Neutrophil (primary cell): ENCODE data around the gene DSCAM.

Experiments
- H3K27ac ChIP-seq: fragments of 200-600 bp; sonication (generic); 2 replicates; pipeline ENCODE4 v1.5.1; 2016; ENCODE audit warnings: mild to moderate bottlenecking, moderate library complexity
- H3K27me3 ChIP-seq: fragments of 200-600 bp; sonication (generic); 2 replicates; pipeline ENCODE4 v1.6.0; 2016; ENCODE audit warnings: mild to moderate bottlenecking
- H3K36me3 ChIP-seq: fragments of 200-600 bp; sonication (generic); 2 replicates; pipeline ENCODE4 v1.5.1; 2017
- H3K4me1 ChIP-seq, 2 experiments: fragments of 200-600 bp in 1 of 2; sonication (generic) in 1 of 2; 1 replicate in 1 of 2; 2 replicates in 1 of 2; pipeline versions ENCODE4 v1.5.1 to v1.6.1; 2013 to 2016; ENCODE audit warnings: low read depth in 1 of 2, low read length in 1 of 2, mild to moderate bottlenecking in 1 of 2, moderate library complexity in 1 of 2; ENCODE audit not compliant: control insufficient read depth in 1 of 2, insufficient read depth in 1 of 2
- H3K4me3 ChIP-seq, 2 experiments: fragments of 200-600 bp in 1 of 2; sonication (generic) in 1 of 2; 1 replicate in 1 of 2; 2 replicates in 1 of 2; pipeline ENCODE4 v1.5.1; 2013 to 2016; ENCODE audit warnings: low read depth in 1 of 2, low read length in 1 of 2, mild to moderate bottlenecking in 1 of 2, moderate library complexity in 1 of 2
- H3K9me3 ChIP-seq: fragments of 200-600 bp; sonication (generic); 2 replicates; pipeline ENCODE4 v1.5.1; 2016
- TF ChIP-seq, protein P1 (sequence below): fragments of 200-600 bp; sonication (generic); IDR thresholded peaks from 2 replicates; pipeline ENCODE4 v1.5.1; 2016; ENCODE audit warnings: antibody characterized with exemption

Gene DSCAM

DNA sequence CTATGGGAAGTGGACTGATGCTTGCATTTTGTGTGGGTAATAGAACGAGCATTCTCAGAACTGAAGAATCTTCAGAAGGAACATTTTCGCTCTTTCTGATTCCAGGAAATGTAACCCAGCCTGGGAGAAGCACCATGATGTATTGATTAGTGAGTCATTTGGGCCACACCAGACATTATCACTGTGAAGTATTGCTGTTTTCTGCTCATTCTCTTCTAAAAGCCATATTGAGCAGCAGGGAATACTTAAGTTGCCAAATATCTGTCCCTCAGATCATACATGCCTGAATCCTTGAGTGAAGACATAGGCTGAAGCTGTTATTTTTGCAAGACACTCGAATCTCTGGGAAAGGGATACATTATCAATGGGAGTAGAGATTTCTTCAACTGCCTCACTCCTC, 766.6 kb downstream of the DSCAM start:
- H3K4me3 ChIP-seq = no peak overlapping the region
- no peaks in the 10 kb centered on the region for H3K4me1 ChIP-seq
- H3K27ac ChIP-seq = no peak overlapping the region
- H3K36me3 ChIP-seq = no peaks in the 10 kb centered on the region
- H3K9me3 ChIP-seq = no peaks in the 10 kb centered on the region
- no peaks in the 10 kb centered on the region for H3K27me3 ChIP-seq
- TF ChIP-seq, protein P1, sequence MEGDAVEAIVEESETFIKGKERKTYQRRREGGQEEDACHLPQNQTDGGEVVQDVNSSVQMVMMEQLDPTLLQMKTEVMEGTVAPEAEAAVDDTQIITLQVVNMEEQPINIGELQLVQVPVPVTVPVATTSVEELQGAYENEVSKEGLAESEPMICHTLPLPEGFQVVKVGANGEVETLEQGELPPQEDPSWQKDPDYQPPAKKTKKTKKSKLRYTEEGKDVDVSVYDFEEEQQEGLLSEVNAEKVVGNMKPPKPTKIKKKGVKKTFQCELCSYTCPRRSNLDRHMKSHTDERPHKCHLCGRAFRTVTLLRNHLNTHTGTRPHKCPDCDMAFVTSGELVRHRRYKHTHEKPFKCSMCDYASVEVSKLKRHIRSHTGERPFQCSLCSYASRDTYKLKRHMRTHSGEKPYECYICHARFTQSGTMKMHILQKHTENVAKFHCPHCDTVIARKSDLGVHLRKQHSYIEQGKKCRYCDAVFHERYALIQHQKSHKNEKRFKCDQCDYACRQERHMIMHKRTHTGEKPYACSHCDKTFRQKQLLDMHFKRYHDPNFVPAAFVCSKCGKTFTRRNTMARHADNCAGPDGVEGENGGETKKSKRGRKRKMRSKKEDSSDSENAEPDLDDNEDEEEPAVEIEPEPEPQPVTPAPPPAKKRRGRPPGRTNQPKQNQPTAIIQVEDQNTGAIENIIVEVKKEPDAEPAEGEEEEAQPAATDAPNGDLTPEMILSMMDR = no peak

DNA sequence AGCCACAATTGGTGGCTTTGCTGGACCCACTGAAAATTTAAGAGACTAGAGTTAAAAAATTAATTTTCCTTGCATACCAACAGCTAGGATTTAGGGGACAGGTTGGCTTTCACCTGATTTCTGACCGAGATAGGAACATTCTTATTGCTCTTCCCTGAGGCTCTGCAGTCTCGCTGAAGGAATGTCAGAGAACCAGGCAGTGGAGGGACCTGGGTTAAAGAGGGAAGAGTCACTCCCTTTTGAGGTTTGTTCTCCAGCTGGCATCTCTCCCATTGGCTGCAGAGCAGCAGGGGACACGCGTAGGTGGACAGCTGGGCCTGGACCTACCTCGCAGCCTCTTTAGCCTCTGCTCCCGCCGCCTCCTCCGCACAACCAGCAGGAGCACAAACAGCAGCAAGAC, 772.2 kb downstream of the DSCAM start:
- H3K9me3 ChIP-seq = no peaks in the 10 kb centered on the region
- H3K4me1 ChIP-seq = no peaks in the 10 kb centered on the region
- H3K36me3 ChIP-seq = no peaks in the 10 kb centered on the region
- TF ChIP-seq, protein P1 = no peak
- H3K27me3 ChIP-seq = no peaks in the 10 kb centered on the region
- H3K4me3 ChIP-seq = no peak overlapping the region
- H3K27ac ChIP-seq = no peak overlapping the region

DNA sequence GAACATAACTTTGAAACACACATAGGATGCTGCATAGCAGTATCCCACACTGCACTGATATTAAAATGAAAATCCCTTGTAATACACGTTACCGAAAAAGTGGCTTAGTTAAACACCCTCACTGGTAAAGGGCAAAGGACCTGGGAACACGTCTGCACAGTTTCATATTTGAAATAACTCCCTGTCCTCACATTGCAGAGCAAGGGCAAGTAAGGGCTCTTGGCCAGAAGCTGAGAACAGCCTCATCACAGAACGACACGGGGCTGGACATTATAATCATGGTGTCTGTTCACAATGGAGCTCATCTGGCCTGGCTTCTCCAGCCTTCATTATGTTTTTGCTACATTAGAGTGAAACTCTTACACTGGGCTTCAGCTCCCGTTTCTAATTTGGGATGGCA, 772.8 kb downstream of the DSCAM start:
- no peaks in the 10 kb centered on the region for H3K9me3 ChIP-seq
- no peaks in the 10 kb centered on the region for H3K4me1 ChIP-seq
- H3K36me3 ChIP-seq = no peaks in the 10 kb centered on the region
- H3K4me3 ChIP-seq = no peak overlapping the region
- TF ChIP-seq, protein P1 = no peak
- no peaks in the 10 kb centered on the region for H3K27me3 ChIP-seq
- no peak overlapping the region for H3K27ac ChIP-seq

DNA sequence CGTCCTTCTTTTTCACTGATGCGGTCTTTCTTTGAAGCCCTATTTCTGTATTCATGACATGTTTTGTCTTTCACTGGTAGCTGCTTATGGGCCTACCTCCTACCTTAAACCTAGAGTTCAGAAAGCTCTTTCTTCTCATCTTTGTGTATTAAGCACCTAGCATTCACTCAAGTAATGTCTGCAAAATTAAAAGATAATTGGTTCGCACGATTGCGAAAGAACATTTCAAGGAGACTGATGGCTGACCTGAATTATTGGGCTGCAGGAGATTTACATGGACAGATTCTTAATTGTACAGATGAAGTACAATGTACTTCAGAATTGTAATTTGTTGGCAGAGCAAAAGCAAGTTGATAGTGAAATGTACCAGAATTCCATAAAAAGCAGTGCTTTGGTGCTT, 773.3 kb downstream of the DSCAM start:
- Histone ChIP-seq H3K27me3 (no peaks in the 10 kb centered on the region), H3K4me1 (no peaks in the 10 kb centered on the region), H3K36me3 (no peaks in the 10 kb centered on the region), H3K9me3 (no peaks in the 10 kb centered on the region), H3K4me3 (no peak overlapping the region), H3K27ac (no peak overlapping the region)
- TF ChIP-seq, protein P1 = no peak

DNA sequence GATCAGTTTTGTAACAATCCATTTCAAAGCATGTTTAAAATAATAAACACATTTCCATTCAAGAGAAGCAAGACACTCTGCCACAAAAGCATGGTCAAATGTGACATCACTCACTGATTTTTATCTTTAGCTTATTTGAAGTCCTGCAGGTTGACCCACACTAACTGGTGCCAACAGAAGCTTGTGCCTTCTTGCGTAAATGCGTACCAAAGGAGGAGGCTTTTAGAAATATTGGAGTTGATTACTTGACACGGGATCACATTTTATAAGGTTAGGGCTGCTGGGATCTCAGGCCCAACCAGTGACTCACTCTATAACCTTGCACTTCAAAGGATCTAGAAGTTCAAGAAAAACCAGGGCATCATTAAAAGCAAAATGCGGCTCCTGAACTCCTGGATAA, 776.1 kb downstream of the DSCAM start:
- no peaks in the 10 kb centered on the region for H3K4me1 ChIP-seq
- H3K27me3 ChIP-seq = no peaks in the 10 kb centered on the region
- no peak overlapping the region for H3K27ac ChIP-seq
- H3K9me3 ChIP-seq = no peaks in the 10 kb centered on the region
- H3K36me3 ChIP-seq = no peaks in the 10 kb centered on the region
- no peak overlapping the region for H3K4me3 ChIP-seq
- TF ChIP-seq, protein P1 = no peak

DNA sequence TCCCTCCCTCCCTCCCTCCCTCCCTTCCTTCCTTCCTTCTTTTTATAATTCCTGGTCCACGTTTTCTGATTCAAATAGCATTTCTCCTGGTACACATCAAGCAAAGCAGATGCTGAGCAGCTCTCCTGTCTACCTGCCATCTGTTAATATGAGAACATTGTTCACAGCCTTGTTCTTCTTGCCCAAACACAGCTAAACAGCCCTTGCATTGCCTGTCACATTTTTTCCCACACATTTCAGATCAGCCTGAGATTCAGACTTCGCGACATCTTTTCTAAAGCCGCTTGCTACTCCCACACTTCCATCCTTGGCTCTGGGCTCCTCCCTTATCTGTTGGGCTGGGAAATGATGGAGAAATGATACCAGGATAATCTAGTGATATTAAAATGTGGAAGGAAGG, 779.2 kb downstream of the DSCAM start:
- no peak overlapping the region for H3K4me3 ChIP-seq
- no peaks in the 10 kb centered on the region for H3K4me1 ChIP-seq
- no peaks in the 10 kb centered on the region for H3K36me3 ChIP-seq
- no peaks in the 10 kb centered on the region for H3K9me3 ChIP-seq
- TF ChIP-seq, protein P1 = no peak
- no peaks in the 10 kb centered on the region for H3K27me3 ChIP-seq
- H3K27ac ChIP-seq = no peak overlapping the region
